HepG2 (cell line): ENCODE measurements around the gene PEX12.

Experiments used
- BCLAF1 ChIP-seq: fragments of 450-650 bp; IDR thresholded peaks from 2 replicates; pipeline ENCODE4 v1.6.1; 2017; ENCODE audit warnings: mild to moderate bottlenecking
- ELF1 ChIP-seq: sonication (generic); formaldehyde crosslinking; IDR thresholded peaks from 2 replicates; pipeline ENCODE4 v1.4.0; 2020; ENCODE audit warnings: missing genetic modification reagents
- GZF1 ChIP-seq: sonication (generic); formaldehyde crosslinking; IDR thresholded peaks from 2 replicates; pipeline ENCODE4 v1.5.1; 2020; ENCODE audit warnings: mild to moderate bottlenecking, missing genetic modification reagents
- MYC ChIP-seq: sonication (generic); formaldehyde crosslinking; IDR thresholded peaks from 2 replicates; pipeline ENCODE4 v1.9.0; 2021; ENCODE audit warnings: missing genetic modification reagents, borderline replicate concordance
- NR2F2 ChIP-seq: IDR thresholded peaks from 2 replicates; pipeline ENCODE4 v1.6.1; 2012; ENCODE audit warnings: low read depth, inconsistent platforms, borderline replicate concordance
- PAWR ChIP-seq: sonication (generic); formaldehyde crosslinking; IDR thresholded peaks from 2 replicates; pipeline ENCODE4 v1.4.0; 2020; ENCODE audit warnings: missing genetic modification reagents, mild to moderate bottlenecking, borderline replicate concordance
- PRMT3 ChIP-seq: sonication (generic); formaldehyde crosslinking; IDR thresholded peaks from 2 replicates; pipeline ENCODE4 v1.8.1; 2022; ENCODE audit warnings: low read depth, mild to moderate bottlenecking, moderate library complexity, missing genetic modification reagents, borderline replicate concordance
- SUZ12 ChIP-seq: fragments of 150-350 bp; IDR thresholded peaks from 2 replicates; pipeline ENCODE4 v1.6.1; 2014; ENCODE audit warnings: low read depth, low read length
- ZFP41 ChIP-seq: sonication (generic); formaldehyde crosslinking; IDR thresholded peaks from 2 replicates; pipeline ENCODE4 v1.4.0; 2020; ENCODE audit warnings: mild to moderate bottlenecking, missing genetic modification reagents, borderline replicate concordance
- ZNF747 ChIP-seq: sonication (generic); formaldehyde crosslinking; IDR thresholded peaks from 2 replicates; pipeline ENCODE4 v1.8.1; 2023; ENCODE audit warnings: missing genetic modification reagents, mild to moderate bottlenecking, borderline replicate concordance
- TF ChIP-seq, protein P1 (sequence below): sonication (generic); formaldehyde crosslinking; IDR thresholded peaks from 2 replicates; pipeline ENCODE4 v1.5.0; 2020; ENCODE audit warnings: mild to moderate bottlenecking, missing genetic modification reagents, moderate library complexity
- TF ChIP-seq, protein P2 (sequence below): IDR thresholded peaks from 2 replicates; pipeline ENCODE4 v1.6.1; 2016; ENCODE audit warnings: missing biosample characterization, missing genetic modification reagents, low read depth
- TF ChIP-seq, protein P3 (sequence below), 2 experiments: IDR thresholded peaks; 2 replicates each; pipeline ENCODE4 v1.6.1; 2011 to 2012; ENCODE audit warnings: low read length in 2 of 2, borderline replicate concordance in 1 of 2, low read depth in 1 of 2, mild to moderate bottlenecking in 1 of 2, moderate library complexity in 1 of 2
- TF ChIP-seq, protein P4 (sequence below): sonication (generic); formaldehyde crosslinking; IDR thresholded peaks from 2 replicates; pipeline ENCODE4 v1.4.0; 2020; ENCODE audit warnings: missing genetic modification reagents, low read depth, mild to moderate bottlenecking, borderline replicate concordance

GRCh38 chr17:35597604-35598003, 19.2 kb upstream of the PEX12 start:
- TF ChIP-seq ZNF747, result no peak
- TF ChIP-seq BCLAF1, result no peak
- no peak for TF ChIP-seq SUZ12
- TF ChIP-seq, protein P1, sequence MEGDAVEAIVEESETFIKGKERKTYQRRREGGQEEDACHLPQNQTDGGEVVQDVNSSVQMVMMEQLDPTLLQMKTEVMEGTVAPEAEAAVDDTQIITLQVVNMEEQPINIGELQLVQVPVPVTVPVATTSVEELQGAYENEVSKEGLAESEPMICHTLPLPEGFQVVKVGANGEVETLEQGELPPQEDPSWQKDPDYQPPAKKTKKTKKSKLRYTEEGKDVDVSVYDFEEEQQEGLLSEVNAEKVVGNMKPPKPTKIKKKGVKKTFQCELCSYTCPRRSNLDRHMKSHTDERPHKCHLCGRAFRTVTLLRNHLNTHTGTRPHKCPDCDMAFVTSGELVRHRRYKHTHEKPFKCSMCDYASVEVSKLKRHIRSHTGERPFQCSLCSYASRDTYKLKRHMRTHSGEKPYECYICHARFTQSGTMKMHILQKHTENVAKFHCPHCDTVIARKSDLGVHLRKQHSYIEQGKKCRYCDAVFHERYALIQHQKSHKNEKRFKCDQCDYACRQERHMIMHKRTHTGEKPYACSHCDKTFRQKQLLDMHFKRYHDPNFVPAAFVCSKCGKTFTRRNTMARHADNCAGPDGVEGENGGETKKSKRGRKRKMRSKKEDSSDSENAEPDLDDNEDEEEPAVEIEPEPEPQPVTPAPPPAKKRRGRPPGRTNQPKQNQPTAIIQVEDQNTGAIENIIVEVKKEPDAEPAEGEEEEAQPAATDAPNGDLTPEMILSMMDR (CRISPR knock-in tag), result no peak
- TF ChIP-seq, protein P2, sequence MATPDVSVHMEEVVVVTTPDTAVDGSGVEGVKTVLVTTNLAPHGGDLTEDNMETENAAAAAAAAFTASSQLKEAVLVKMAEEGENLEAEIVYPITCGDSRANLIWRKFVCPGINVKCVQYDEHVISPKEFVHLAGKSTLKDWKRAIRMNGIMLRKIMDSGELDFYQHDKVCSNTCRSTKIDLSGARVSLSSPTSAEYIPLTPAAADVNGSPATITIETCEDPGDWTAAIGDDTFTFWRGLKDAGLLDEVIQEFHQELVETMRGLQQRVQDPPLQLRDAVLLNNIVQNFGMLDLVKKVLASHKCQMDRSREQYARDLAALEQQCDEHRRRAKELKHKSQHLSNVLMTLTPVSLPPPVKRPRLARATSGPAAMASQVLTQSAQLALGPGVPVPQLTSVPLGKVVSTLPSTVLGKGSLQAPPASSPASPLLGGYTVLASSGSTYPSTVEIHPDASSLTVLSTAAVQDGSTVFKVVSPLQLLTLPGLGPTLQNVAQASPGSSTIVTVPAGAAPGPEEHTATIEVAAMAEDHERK, result no peak
- no peak for TF ChIP-seq MYC (CRISPR knock-in tag)
- TF ChIP-seq GZF1 (CRISPR knock-in tag), result no peak
- TF ChIP-seq PRMT3 (CRISPR knock-in tag), result no peak
- TF ChIP-seq PAWR (CRISPR knock-in tag), result no peak
- TF ChIP-seq, protein P3, sequence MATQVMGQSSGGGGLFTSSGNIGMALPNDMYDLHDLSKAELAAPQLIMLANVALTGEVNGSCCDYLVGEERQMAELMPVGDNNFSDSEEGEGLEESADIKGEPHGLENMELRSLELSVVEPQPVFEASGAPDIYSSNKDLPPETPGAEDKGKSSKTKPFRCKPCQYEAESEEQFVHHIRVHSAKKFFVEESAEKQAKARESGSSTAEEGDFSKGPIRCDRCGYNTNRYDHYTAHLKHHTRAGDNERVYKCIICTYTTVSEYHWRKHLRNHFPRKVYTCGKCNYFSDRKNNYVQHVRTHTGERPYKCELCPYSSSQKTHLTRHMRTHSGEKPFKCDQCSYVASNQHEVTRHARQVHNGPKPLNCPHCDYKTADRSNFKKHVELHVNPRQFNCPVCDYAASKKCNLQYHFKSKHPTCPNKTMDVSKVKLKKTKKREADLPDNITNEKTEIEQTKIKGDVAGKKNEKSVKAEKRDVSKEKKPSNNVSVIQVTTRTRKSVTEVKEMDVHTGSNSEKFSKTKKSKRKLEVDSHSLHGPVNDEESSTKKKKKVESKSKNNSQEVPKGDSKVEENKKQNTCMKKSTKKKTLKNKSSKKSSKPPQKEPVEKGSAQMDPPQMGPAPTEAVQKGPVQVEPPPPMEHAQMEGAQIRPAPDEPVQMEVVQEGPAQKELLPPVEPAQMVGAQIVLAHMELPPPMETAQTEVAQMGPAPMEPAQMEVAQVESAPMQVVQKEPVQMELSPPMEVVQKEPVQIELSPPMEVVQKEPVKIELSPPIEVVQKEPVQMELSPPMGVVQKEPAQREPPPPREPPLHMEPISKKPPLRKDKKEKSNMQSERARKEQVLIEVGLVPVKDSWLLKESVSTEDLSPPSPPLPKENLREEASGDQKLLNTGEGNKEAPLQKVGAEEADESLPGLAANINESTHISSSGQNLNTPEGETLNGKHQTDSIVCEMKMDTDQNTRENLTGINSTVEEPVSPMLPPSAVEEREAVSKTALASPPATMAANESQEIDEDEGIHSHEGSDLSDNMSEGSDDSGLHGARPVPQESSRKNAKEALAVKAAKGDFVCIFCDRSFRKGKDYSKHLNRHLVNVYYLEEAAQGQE (IDR thresholded peaks at IDR 0.05; ENCODE audit: borderline replicate concordance in 1 of 2, low read depth in 1 of 2, low read length in 2 of 2), result no peak
- TF ChIP-seq ZFP41, result no peak
- TF ChIP-seq, protein P4, sequence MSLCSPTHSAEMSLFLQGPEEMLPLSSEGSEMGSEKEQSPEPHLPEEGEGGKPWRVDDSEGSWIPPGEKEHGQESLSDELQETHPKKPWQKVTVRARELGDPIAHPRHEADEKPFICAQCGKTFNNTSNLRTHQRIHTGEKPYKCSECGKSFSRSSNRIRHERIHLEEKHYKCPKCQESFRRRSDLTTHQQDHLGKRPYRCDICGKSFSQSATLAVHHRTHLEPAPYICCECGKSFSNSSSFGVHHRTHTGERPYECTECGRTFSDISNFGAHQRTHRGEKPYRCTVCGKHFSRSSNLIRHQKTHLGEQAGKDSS (CRISPR knock-in tag), result no peak
- TF ChIP-seq NR2F2, result no peak
- no peak for TF ChIP-seq ELF1 (CRISPR knock-in tag)
